ENCODE results near the gene SPPL2B.
"Not testable (repeated sequence)": the region's sequence is repeated elsewhere in the genome, so short reads cannot be mapped to it uniquely, and the experiment has no call there.

DNA sequence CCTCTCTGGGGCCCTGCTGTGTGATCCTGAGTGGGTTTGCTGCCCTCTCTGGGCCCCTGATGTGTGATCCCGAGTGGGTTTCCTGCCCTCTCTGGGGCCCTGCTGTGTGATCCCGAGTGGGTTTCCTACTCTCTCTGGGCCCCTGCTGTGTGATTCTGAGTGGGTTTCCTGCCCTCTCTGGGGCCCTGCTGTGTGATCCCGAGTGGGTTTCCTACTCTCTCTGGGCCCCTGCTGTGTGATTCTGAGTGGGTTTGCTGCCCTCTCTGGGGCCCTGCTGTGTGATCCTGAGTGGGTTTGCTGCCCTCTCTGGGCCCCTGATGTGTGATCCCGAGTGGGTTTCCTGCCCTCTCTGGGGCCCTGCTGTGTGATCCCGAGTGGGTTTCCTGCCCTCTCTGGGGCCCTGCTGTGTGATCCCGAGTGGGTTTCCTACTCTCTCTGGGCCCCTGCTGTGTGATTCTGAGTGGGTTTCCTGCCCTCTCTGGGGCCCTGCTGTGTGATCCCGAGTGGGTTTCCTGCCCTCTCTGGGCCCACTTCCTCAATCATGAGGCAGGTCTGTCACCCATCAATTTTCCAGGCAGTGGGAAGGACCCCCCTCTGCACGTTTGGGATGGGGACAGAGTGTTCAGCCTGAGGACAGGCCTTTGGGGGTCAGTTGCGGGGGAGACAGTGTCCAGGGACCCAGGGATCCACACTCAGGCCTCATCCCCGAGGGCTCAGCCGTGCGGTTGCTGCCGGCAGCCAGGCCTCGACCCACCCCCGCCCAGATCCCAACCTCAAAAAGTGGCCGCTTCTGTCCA, 47.0 kb upstream of the SPPL2B start:
- TF ChIP-seq, protein P1, sequence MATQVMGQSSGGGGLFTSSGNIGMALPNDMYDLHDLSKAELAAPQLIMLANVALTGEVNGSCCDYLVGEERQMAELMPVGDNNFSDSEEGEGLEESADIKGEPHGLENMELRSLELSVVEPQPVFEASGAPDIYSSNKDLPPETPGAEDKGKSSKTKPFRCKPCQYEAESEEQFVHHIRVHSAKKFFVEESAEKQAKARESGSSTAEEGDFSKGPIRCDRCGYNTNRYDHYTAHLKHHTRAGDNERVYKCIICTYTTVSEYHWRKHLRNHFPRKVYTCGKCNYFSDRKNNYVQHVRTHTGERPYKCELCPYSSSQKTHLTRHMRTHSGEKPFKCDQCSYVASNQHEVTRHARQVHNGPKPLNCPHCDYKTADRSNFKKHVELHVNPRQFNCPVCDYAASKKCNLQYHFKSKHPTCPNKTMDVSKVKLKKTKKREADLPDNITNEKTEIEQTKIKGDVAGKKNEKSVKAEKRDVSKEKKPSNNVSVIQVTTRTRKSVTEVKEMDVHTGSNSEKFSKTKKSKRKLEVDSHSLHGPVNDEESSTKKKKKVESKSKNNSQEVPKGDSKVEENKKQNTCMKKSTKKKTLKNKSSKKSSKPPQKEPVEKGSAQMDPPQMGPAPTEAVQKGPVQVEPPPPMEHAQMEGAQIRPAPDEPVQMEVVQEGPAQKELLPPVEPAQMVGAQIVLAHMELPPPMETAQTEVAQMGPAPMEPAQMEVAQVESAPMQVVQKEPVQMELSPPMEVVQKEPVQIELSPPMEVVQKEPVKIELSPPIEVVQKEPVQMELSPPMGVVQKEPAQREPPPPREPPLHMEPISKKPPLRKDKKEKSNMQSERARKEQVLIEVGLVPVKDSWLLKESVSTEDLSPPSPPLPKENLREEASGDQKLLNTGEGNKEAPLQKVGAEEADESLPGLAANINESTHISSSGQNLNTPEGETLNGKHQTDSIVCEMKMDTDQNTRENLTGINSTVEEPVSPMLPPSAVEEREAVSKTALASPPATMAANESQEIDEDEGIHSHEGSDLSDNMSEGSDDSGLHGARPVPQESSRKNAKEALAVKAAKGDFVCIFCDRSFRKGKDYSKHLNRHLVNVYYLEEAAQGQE (IDR thresholded peaks at IDR 0.05; ENCODE audit: unreplicated experiment) = not testable (repeated sequence)
- TF ChIP-seq, protein P2, sequence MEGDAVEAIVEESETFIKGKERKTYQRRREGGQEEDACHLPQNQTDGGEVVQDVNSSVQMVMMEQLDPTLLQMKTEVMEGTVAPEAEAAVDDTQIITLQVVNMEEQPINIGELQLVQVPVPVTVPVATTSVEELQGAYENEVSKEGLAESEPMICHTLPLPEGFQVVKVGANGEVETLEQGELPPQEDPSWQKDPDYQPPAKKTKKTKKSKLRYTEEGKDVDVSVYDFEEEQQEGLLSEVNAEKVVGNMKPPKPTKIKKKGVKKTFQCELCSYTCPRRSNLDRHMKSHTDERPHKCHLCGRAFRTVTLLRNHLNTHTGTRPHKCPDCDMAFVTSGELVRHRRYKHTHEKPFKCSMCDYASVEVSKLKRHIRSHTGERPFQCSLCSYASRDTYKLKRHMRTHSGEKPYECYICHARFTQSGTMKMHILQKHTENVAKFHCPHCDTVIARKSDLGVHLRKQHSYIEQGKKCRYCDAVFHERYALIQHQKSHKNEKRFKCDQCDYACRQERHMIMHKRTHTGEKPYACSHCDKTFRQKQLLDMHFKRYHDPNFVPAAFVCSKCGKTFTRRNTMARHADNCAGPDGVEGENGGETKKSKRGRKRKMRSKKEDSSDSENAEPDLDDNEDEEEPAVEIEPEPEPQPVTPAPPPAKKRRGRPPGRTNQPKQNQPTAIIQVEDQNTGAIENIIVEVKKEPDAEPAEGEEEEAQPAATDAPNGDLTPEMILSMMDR (conservative IDR thresholded peaks at IDR 0.05; ENCODE audit: low read depth in 2 of 2) = not testable (repeated sequence)
- TF ChIP-seq EZH2 (IDR thresholded peaks at IDR 0.05; ENCODE audit: low read depth, unreplicated experiment); EZH2phosphoT487 (IDR thresholded peaks at IDR 0.05; ENCODE audit: unreplicated experiment); POLR2AphosphoS5 (IDR thresholded peaks at IDR 0.05; ENCODE audit: low read depth); CREB1 (CRISPR knock-in tag; IDR thresholded peaks at IDR 0.05; ENCODE audit: low read depth): not testable (repeated sequence)
- TF ChIP-seq, protein P3, sequence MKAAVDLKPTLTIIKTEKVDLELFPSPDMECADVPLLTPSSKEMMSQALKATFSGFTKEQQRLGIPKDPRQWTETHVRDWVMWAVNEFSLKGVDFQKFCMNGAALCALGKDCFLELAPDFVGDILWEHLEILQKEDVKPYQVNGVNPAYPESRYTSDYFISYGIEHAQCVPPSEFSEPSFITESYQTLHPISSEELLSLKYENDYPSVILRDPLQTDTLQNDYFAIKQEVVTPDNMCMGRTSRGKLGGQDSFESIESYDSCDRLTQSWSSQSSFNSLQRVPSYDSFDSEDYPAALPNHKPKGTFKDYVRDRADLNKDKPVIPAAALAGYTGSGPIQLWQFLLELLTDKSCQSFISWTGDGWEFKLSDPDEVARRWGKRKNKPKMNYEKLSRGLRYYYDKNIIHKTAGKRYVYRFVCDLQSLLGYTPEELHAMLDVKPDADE (IDR thresholded peaks at IDR 0.05) = not testable (repeated sequence)
